Activated T-cell treated with anti-CD3 and anti-CD28 coated beads, Interleukin-2, amount 50 U/mL, for 48 hours (primary cell): ENCODE results near the gene ARMC9.
"Not testable (repeated sequence)": the region's sequence is repeated elsewhere in the genome, so short reads cannot be mapped to it uniquely, and the experiment has no call there.

ENCODE experiments used
- DNase-seq, 2 experiments: peaks; one replicate each; pipeline ENCODE4 v3.0.0-alpha.2; 2020

The ARMC9 gene

GRCh38 chr2:231198291-231199173 is at the start of gene ARMC9:
TSS of gene ARMC9 (plus strand) at chr2:231198631. CDS start at chr2:231206239, 7,608 bp downstream.
- peak; percentile 80 to 87 for DNase-seq

- DNase-seq = no peak
Observed at GRCh38 chr2:231152800-231153557, 45.5 kb upstream of the ARMC9 start.

GRCh38 chr2:231159306-231159705 is 39.1 kb upstream of the ARMC9 start:
- DNase-seq = no peak

- DNase-seq = no peak
Observed at GRCh38 chr2:231160701-231161100, 37.7 kb upstream of the ARMC9 start.

- DNase-seq = no peak
Observed at GRCh38 chr2:231161252-231161839, 37.1 kb upstream of the ARMC9 start.

GRCh38 chr2:231161877-231162329 is 36.5 kb upstream of the ARMC9 start:
- no peak for DNase-seq

GRCh38 chr2:231163011-231163410 is 35.4 kb upstream of the ARMC9 start:
- DNase-seq = no peak

GRCh38 chr2:231163414-231164095 is 34.9 kb upstream of the ARMC9 start:
- no peak for DNase-seq

GRCh38 chr2:231167745-231168459 is 30.5 kb upstream of the ARMC9 start:
- no peak for DNase-seq

- no peak for DNase-seq
Observed at GRCh38 chr2:231168460-231169139, 29.8 kb upstream of the ARMC9 start.

GRCh38 chr2:231169488-231169887 is 28.9 kb upstream of the ARMC9 start:
- DNase-seq = no peak

- no peak for DNase-seq
Observed at GRCh38 chr2:231170055-231170454, 28.4 kb upstream of the ARMC9 start.

GRCh38 chr2:231172025-231172424 is 26.4 kb upstream of the ARMC9 start:
- no peak for DNase-seq

- DNase-seq = no peak
Observed at GRCh38 chr2:231174211-231174651, 24.2 kb upstream of the ARMC9 start.

- no peak for DNase-seq
Observed at GRCh38 chr2:231176066-231176465, 22.4 kb upstream of the ARMC9 start.

- no peak for DNase-seq
Observed at GRCh38 chr2:231177156-231178025, 21.0 kb upstream of the ARMC9 start.

GRCh38 chr2:231178805-231179204 is 19.6 kb upstream of the ARMC9 start:
- DNase-seq = not testable (repeated sequence)

GRCh38 chr2:231181860-231182512 is 16.4 kb upstream of the ARMC9 start:
- no peak for DNase-seq

- DNase-seq = no peak
Observed at GRCh38 chr2:231182513-231182899, 15.9 kb upstream of the ARMC9 start.

- no peak for DNase-seq
Observed at GRCh38 chr2:231183851-231184250, 14.6 kb upstream of the ARMC9 start.
